ENCODE data around the gene RYR1.
"Not testable (repeated sequence)": the region's sequence is repeated elsewhere in the genome, so short reads cannot be mapped to it uniquely, and the experiment has no call there.

RYR1 gene

DNA sequence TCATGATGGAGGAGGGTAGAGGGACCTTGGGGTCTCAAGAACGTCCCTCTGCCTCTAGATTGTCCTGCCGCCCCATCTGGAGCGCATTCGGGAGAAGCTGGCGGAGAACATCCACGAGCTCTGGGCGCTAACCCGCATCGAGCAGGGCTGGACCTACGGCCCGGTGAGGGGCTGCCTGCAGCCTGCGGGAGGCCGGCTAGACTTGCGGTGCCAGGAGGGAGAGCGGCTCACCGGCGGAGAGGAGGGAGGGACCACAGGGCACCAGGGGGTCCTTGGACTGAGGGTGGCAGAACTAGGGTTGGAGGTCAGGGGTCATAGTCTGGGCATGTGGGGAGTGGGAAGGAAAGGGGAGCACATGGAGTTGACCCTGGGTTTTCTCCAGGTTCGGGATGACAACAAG lies 29.9 kb downstream of the RYR1 start:
- no peak for DNase-seq

DNA sequence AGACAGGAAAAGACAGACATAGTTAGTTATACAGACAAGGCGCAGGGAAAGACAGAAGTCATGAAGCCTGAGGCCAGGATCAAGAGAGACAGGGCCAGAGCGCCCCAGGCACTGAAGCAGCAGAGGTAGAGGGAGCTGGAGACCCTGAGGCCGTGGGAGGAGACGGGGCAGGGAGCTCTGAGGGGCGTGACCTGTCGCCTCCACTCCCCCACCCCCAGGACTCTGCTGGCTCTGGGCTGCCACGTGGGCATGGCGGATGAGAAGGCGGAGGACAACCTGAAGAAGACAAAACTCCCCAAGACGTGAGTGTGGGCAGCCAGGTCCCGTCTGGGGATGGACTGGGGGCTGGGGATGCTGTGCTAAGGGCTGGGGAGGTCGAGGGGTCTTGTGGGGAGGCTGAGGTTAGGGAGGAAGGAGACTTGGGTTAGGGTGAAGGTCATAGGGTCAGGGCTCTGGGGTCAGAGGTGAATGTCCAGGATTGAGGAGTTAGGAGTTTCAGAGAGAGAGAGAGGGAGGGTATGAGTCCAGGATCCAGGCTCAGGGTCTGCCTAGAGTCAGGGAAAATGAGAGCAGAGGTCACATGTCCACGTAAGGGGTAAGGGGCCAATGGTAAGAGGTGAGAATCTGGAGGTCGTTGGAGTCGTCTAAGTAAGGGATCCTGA lies 31.1 kb downstream of the RYR1 start:
- no peak for DNase-seq

DNA sequence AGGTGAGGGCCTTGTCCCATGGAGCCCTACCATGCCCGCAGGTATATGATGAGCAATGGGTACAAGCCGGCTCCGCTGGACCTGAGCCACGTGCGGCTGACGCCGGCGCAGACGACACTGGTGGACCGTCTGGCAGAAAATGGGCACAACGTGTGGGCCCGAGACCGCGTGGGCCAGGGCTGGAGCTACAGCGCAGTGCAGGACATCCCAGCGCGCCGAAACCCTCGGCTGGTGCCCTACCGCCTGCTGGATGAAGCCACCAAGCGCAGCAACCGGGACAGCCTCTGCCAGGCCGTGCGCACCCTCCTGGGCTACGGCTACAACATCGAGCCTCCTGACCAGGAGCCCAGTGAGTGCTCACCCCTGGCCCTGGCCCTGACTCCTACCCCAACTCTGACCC lies 32.6 kb downstream of the RYR1 start:
- DNase-seq, result no peak

DNA sequence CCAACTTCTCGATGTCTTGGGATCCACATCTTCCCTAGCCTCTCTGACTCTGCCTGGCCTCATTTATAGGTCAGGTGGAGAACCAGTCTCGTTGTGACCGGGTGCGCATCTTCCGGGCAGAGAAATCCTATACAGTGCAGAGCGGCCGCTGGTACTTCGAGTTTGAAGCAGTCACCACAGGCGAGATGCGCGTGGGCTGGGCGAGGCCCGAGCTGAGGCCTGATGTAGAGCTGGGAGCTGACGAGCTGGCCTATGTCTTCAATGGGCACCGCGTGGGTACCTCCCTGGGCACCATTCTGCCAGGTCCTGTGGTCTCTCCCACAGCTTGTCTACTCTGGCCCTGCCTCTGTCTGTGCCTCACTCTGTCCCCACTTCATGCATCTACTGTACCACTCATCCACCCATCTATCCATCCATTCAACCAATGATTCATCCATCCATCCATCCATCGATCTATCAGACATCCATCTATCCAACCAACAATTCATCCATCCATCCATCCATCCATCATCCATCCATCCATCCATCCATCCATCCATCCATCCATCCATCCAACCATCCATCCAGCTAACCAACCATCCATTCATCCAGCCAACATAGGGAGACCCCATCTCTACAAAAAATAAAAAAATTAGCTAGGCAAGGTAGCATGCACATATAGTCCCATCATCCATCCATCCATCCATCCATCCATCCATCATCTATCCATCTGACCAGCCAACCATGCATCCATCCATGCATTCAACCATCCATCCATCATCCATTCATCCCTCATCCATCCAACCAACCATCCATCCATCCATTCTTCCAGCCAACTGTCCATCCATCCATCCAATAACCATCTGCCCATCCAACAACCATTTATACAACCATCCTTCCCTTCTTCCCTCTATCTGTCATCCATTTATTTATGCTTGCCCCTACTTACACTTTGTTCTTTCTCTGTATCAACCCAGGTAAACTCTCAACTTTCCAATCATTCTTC lies 34.3 kb downstream of the RYR1 start:
- no peak for DNase-seq

DNA sequence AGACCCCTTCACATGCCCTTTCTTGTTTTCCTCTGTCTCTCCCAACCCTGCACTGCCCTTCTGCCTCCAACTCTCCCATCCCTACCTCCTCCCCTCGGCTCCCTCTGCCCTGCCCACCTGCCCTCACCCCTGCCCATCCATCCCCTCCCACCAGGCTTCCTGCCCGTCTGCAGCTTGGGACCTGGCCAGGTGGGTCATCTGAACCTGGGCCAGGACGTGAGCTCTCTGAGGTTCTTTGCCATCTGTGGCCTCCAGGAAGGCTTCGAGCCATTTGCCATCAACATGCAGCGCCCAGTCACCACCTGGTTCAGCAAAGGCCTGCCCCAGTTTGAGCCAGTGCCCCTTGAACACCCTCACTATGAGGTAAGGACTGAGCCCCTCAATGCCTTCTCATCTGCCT lies 35.7 kb downstream of the RYR1 start:
- no peak for DNase-seq

DNA sequence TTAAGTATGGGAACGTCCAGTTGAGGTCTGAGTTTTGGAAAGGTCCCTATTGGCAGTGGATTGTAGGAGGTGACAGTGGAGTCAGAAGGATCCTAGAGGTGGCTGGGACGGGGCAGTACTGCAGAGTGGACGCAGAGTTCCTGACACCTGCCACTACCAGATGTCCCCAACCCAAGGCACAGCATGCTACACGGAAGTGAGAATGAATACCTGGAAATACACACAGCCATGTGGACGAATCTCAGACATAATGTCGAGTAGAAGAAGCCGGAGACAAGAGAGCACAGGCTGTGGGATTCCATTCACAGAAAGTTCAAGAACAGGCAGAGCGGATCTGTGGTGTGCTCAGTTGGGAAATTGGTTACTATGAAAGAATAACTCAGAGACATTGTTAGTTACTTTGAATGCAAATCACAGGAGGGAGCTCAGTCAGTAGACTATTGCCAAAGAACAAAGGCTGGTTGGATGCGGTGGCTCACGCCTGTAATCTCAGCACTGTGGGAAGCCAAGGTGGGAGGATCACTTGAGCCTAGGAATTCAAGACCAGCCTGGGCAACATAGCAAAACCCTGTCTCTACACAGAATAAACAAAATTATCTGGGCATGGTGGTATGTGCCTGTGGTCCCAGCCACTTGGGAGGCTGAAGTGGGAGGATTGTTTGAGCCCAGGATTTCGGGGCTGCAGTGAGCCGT lies 37.4 kb downstream of the RYR1 start:
- DNase-seq, result no peak

DNA sequence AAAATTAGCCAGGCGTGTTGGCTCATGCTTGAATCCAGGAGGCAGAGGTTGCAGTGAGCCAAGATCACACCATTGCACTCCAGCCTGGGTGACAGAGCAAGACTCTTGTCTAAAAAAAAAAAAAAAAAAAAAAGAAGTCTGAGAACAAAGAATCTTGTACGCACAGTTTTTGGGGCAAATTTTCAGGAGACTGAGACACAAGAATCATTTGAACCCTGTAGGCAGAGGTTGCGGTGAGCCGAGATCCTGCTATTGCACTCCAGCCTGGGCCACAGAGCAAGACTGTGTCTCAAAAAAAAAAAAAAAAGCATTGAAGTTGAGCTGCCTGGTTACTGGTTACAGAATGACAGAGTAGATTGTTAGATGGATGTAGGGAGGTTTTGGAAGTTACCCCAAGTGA lies 39.2 kb downstream of the RYR1 start:
- DNase-seq, result not testable (repeated sequence)

DNA sequence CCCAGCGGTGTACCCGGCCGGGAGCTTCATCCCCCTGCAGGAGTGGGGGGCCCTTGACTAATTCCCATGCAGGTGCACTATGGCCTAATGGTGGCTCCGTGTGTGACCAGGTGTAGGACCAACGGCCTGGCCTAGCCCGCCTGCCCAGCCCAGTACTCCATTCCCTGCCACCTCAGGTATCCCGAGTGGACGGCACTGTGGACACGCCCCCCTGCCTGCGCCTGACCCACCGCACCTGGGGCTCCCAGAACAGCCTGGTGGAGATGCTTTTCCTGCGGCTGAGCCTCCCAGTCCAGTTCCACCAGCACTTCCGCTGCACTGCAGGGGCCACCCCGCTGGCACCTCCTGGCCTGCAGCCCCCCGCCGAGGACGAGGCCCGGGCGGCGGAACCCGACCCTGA lies 39.7 kb downstream of the RYR1 start:
- no peak for DNase-seq

DNA sequence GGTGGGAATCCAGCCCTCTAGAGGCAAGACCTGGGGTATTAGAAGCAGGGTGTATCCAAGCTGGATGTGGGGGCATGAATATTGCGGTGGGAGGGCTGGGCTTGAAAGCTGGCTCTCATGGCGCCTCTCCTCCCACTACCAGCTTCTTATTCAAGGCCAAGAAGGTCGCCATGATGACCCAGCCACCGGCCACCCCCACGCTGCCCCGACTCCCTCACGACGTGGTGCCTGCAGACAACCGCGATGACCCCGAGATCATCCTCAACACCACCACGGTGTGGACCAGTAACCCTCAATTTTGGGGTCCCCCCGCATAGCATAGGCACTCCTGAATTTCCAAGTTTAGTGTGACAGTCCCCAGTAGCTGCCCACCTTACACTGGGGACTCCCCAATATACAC lies 41.7 kb downstream of the RYR1 start:
- DNase-seq, result no peak

DNA sequence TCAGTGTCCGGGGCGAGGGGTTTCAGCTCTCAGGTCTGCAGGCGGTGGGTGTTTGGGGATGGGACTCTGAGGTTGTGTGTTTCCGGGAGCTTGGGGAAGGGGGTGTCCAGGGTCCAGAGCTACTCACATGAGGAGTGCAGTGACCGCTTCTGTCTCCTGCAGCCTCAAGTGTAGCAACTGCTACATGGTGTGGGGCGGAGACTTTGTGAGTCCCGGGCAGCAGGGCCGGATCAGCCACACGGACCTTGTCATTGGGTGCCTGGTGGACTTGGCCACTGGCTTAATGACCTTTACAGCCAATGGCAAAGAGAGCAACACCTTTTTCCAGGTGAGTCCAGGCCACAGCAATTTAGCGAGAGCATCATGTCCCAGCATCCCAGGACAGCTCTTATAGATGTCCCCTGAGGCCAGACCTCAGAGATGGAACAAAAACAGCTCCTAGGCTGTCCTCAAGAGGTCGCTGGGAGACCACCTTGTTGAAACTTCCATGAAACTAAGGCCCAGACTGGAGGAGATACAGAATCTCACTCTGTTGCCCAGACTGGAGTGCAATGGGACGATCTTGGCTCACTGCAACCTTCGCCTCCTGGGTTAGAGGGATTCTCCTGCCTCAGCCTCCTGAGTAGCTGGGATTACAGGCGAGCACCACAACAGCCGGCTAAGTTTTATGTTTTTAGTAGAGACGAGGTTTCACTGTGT lies 44.9 kb downstream of the RYR1 start:
- no peak for DNase-seq

DNA sequence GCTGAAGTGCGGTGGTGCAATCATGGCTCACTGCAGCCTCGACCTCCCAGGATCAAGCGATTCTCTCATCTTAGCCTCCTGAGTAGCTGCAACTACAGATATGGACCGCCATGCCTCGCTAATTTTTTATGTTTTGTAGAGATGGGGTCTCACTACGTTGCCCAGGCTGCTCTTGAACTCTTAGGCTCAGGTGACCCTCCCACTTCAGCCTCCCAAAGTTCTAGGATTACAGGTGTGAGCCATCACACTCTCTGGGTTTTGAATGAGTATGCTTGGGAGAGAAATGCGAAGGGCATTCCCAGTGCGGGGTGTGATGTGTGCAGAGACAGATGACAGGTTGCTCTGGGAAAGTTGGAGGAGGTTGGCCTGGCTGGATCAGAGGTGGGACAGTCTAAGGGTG lies 49.0 kb downstream of the RYR1 start:
- DNase-seq, result no peak

DNA sequence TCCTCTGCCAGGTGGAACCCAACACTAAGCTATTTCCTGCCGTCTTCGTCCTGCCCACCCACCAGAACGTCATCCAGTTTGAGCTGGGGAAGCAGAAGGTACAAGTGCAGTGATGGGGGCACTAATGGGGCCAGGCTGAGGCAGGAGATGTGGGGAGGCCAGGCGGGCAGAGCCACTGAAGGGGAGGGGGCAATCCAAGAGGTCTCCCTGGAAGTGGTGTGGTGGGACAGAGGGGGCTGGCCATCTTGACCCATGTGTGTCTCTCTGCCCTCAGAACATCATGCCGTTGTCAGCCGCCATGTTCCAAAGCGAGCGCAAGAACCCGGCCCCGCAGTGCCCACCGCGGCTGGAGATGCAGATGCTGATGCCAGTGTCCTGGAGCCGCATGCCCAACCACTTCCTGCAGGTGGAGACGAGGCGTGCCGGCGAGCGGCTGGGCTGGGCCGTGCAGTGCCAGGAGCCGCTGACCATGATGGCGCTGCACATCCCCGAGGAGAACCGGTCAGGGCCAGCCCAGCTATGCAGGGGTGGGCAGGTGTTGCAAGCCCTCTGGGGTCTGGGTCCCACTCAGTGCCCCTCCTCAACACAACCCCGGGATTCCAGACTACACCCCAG lies 49.6 kb downstream of the RYR1 start:
- no peak for DNase-seq

DNA sequence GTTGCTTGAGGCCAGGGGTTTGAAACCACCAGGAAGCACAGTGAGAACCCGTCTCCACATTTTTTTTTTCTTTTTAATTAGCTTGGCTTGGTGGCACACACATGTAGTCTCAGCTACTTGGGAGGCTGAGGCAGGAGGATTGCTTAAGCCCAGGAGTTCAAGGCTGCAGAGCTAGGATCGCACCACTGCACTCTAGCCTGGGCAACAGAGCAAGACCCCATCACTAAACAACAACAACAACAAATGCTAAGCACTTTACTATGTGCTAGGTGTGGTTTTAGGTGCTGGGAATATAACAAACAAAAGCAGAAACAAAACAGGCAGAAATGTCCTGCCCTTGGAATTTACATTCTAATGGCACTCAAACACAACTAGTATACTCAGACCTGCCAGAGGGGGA lies 51.3 kb downstream of the RYR1 start:
- DNase-seq, result no peak

DNA sequence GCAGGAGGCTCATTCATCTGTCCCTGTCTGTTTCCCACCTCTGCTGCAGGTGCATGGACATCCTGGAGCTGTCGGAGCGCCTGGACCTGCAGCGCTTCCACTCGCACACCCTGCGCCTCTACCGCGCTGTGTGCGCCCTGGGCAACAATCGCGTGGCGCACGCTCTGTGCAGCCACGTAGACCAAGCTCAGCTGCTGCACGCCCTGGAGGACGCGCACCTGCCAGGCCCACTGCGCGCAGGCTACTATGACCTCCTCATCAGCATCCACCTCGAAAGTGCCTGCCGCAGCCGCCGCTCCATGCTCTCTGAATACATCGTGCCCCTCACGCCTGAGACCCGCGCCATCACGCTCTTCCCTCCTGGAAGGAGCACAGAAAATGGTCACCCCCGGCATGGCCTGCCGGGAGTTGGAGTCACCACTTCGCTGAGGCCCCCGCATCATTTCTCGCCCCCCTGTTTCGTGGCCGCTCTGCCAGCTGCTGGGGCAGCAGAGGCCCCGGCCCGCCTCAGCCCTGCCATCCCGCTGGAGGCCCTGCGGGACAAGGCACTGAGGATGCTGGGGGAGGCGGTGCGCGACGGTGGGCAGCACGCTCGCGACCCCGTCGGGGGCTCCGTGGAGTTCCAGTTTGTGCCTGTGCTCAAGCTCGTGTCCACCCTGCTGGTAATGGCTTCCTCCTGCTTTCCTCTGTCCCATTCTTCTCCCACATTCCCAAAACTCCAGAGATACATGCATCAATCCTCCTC lies 52.2 kb downstream of the RYR1 start:
- no peak for DNase-seq

DNA sequence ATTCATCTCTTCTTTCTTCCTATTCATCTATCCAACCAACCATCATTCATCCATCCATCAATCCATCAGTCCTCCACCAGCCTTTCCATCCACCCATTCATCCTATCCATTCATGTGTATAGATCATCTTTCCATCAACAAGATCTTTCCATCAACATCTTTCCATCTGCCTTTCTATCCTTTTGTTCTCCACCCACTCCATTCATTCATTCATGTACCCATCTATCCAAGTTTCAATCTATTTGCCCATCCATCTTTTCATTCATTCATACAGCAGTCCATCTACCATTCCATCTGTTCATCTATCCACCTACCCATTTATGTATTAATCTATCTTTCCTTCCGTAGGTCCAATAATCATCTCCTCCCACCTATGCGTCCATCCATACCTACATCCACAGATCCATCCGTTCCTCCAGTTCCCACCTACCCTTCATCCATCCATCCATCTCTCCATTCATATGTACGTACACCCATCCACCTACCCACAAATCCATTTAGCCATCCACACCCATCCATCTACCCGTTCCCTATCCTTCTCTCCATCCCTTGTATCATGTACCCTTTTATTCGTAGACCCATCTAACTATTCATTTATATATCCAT lies 53.3 kb downstream of the RYR1 start:
- DNase-seq, result no peak

DNA sequence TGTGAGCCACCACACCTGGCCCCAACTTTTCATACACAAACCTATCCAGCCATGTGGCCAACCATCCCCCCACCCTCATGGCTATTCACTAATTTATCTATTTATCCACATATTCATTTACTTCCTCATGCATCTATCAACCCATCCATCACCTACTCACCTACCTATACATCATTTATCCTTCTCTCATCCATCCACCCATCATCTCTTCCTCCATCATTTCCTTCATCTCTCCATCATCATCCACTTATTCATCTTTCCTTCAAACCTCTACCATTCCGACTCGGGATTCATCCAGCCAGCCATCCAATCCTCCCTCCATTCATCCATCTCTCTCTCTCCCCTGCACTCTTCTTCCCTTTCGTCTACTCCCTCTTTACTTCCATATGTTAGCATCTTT lies 54.6 kb downstream of the RYR1 start:
- no peak for DNase-seq

DNA sequence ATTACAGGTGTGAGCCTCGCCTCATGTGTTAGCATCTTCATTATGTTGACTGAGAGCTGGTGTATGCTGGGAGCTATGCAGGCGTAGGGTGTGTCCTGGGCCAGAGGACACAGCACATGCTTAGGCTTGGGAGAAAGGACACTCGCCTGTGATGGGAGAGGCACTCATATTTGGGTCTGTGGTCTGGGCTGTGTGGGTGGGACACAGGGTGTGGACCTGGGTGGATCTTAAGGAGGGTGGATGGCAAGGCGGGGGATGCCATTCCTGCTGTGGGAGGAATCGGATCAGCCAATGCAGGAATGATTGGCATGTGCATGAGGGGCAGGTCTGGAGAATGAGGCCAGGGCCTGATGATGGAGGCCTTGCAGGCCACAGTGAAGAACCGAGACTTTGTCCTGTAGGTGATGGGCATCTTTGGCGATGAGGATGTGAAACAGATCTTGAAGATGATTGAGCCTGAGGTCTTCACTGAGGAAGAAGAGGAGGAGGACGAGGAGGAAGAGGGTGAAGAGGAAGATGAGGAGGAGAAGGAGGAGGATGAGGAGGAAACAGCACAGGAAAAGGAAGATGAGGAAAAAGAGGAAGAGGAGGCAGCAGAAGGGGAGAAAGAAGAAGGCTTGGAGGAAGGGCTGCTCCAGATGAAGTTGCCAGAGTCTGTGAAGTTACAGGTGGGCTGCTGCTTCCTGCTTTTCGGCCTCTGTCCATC lies 55.4 kb downstream of the RYR1 start:
- no peak for DNase-seq

DNA sequence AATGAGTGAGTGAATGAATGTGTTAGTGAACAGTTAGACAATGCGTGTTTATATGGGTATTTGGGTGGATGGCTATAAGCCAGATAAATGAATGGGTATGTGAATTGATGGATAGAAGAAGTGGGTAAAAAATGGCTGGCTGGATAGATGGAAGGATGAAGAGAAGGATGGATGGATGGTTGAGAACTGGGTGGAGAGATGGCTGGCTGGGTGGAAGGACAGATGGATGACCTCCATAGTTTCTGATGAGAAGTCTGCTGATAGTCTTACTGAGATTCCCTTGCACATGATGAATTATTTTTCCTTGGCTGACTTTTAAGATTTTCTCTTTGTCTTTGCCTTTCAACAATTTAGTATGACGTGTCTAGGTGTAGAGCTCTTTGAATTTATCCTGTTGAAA lies 57.4 kb downstream of the RYR1 start:
- no peak for DNase-seq

DNA sequence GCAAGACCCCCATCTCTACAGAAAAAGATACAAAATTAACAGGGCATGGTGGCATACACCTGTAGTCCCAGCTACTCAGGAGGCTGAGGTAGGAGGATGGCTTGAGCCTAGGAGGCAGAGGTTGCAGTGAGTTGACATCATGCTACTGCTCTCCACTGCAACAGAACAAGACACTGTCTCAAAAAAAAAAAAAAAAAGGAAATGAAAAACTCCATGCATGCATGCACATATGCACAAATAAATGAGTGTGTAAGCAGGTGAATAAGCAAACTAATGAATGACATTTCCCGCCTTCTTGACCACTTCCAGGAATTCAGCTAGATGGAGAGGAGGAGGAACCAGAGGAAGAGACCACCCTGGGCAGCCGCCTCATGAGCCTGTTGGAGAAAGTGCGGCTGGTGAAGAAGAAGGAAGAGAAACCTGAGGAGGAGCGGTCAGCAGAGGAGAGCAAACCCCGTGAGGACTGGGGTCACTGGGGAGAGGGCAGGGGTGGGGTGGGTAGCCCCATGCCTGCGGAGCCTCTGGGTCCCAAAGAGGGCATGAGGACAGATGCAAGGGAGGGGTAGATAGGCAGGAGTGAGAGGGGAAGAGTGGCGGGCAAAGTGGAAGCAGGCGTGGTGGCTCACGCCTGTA lies 58.8 kb downstream of the RYR1 start:
- DNase-seq, result no peak

DNA sequence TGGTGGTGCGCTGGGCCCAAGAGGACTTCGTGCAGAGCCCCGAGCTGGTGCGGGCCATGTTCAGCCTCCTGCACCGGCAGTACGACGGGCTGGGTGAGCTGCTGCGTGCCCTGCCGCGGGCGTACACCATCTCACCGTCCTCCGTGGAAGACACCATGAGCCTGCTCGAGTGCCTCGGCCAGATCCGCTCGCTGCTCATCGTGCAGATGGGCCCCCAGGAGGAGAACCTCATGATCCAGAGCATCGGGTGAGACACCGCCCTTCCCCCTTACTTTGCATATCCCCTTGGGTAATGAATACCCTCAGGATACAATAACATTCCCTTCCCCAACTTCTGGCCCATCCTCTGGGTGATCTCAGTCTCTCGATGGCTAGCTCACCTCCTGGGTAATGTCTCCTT lies 60.9 kb downstream of the RYR1 start:
- DNase-seq, result no peak

Data from KG1 (cell line).